Measurements from ENCODE around the gene WNT9B. TPM values are rescaled to one million over a fixed set of nuclear protein-coding genes. Genes with fewer than 3 reads are reported as not detected.

The WNT9B gene
- total RNA-seq, 1 donor from 2014 or later, result 0.26 TPM

GRCh38 chr17:46854948-46855347 is 3.6 kb downstream of the WNT9B start:
- no peak for TF ChIP-seq CTCF (IDR thresholded peaks at IDR 0.05; ENCODE audit: unreplicated experiment)
- H3K27ac Mint-ChIP-seq (ENCODE audit: unreplicated experiment), result no peak overlapping the region
- peaks cover 4% of the 10 kb centered on the region for H3K36me3 Mint-ChIP-seq (ENCODE audit: low read depth, unreplicated experiment)
- H3K4me1 Mint-ChIP-seq (ENCODE audit: unreplicated experiment), result peaks cover 10% of the 10 kb centered on the region
- no peaks in the 10 kb centered on the region for H3K9me3 Mint-ChIP-seq (ENCODE audit: unreplicated experiment)
- H3K4me3 Mint-ChIP-seq (ENCODE audit: unreplicated experiment), result no peak overlapping the region
- no peak for DNase-seq (ENCODE audit: low spot score)
- peaks cover 18% of the 10 kb centered on the region for H3K27me3 Mint-ChIP-seq (ENCODE audit: unreplicated experiment)

- no peak for DNase-seq (ENCODE audit: low spot score)
- no peaks in the 10 kb centered on the region for H3K9me3 Mint-ChIP-seq (ENCODE audit: unreplicated experiment)
- peaks cover under 1% of the 10 kb centered on the region for H3K4me1 Mint-ChIP-seq (ENCODE audit: unreplicated experiment)
Measured at GRCh38 chr17:46857600-46857999, 6.2 kb downstream of the WNT9B start.

GRCh38 chr17:46859996-46860395 is 8.6 kb downstream of the WNT9B start:
- H3K27ac Mint-ChIP-seq (ENCODE audit: unreplicated experiment), result no peak overlapping the region
- H3K4me3 Mint-ChIP-seq (ENCODE audit: unreplicated experiment), result no peak overlapping the region
- H3K36me3 Mint-ChIP-seq (ENCODE audit: low read depth, unreplicated experiment), result no peaks in the 10 kb centered on the region
- no peak for DNase-seq (ENCODE audit: low spot score)
- peaks cover 2% of the 10 kb centered on the region for H3K4me1 Mint-ChIP-seq (ENCODE audit: unreplicated experiment)
- H3K9me3 Mint-ChIP-seq (ENCODE audit: unreplicated experiment), result no peaks in the 10 kb centered on the region
- peaks cover 2% of the 10 kb centered on the region for H3K27me3 Mint-ChIP-seq (ENCODE audit: unreplicated experiment)
- TF ChIP-seq CTCF (IDR thresholded peaks at IDR 0.05; ENCODE audit: unreplicated experiment), result no peak

More at GRCh38 chr17:46857600-46857999, 6.2 kb downstream of the WNT9B start:
- Mint-ChIP-seq H3K36me3 (ENCODE audit: low read depth, unreplicated experiment) (no peaks in the 10 kb centered on the region), H3K27me3 (ENCODE audit: unreplicated experiment) (peaks cover 8% of the 10 kb centered on the region), H3K27ac (ENCODE audit: unreplicated experiment) (no peak overlapping the region), H3K4me3 (ENCODE audit: unreplicated experiment) (no peak overlapping the region)
- TF ChIP-seq CTCF (IDR thresholded peaks at IDR 0.05; ENCODE audit: unreplicated experiment), result no peak

GRCh38 chr17:46862949-46863348 is 11.6 kb downstream of the WNT9B start:
- DNase-seq (ENCODE audit: low spot score), result no peak
- H3K27ac Mint-ChIP-seq (ENCODE audit: unreplicated experiment), result no peak overlapping the region
- H3K36me3 Mint-ChIP-seq (ENCODE audit: low read depth, unreplicated experiment), result peaks cover 8% of the 10 kb centered on the region
- TF ChIP-seq CTCF (IDR thresholded peaks at IDR 0.05; ENCODE audit: unreplicated experiment), result no peak
- H3K4me1 Mint-ChIP-seq (ENCODE audit: unreplicated experiment), result peaks cover 7% of the 10 kb centered on the region
- H3K4me3 Mint-ChIP-seq (ENCODE audit: unreplicated experiment), result no peak overlapping the region
- no peaks in the 10 kb centered on the region for H3K9me3 Mint-ChIP-seq (ENCODE audit: unreplicated experiment)
- H3K27me3 Mint-ChIP-seq (ENCODE audit: unreplicated experiment), result peaks cover 3% of the 10 kb centered on the region

GRCh38 chr17:46863383-46864121 is 12.2 kb downstream of the WNT9B start:
- H3K4me3 Mint-ChIP-seq (ENCODE audit: unreplicated experiment), result no peak overlapping the region
- peaks cover 8% of the 10 kb centered on the region for H3K36me3 Mint-ChIP-seq (ENCODE audit: low read depth, unreplicated experiment)
- no peaks in the 10 kb centered on the region for H3K9me3 Mint-ChIP-seq (ENCODE audit: unreplicated experiment)
- no peak for TF ChIP-seq CTCF (IDR thresholded peaks at IDR 0.05; ENCODE audit: unreplicated experiment)
- no peak overlapping the region for H3K27ac Mint-ChIP-seq (ENCODE audit: unreplicated experiment)
- peaks cover 3% of the 10 kb centered on the region for H3K27me3 Mint-ChIP-seq (ENCODE audit: unreplicated experiment)
- peaks cover 7% of the 10 kb centered on the region for H3K4me1 Mint-ChIP-seq (ENCODE audit: unreplicated experiment)
- DNase-seq (ENCODE audit: low spot score), result no peak

Measured in endothelial cell (in vitro differentiated cells).